ENCODE measurements around the gene RIPPLY2.

DNA sequence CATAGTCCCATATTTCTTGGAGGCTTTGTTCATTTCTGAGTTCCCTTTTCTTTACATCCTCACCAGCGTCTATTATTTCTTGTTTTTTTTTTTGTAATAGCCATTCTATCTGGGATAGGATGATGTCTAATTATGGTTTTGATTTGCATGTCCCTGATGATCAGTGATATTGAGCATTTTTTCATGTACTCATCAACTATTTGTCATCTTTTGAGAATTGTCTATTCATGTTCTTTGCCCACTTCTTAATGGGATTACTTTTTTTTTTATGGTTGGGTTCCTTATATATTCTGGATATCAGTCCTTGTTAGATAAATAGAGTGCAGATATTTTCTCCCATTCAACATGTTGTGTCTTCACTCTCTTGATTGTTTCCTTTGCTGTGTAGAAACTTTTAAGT lies 48.5 kb downstream of the RIPPLY2 start:
- no peak for TF ChIP-seq POLR2A (IDR thresholded peaks at IDR 0.05)
- TF ChIP-seq POLR2AphosphoS5 (IDR thresholded peaks at IDR 0.05) = no peak

Data from breast epithelium (tissue), 3 donors.